Activated CD4-positive, alpha-beta T cell treated with anti-CD3 and anti-CD28 coated beads for 36 hours (primary cell): ENCODE data around the gene GJA10. TPM values are rescaled to one million over a fixed set of nuclear protein-coding genes. Genes with fewer than 3 reads are reported as not detected.

ENCODE experiments used
- ATAC-seq: fragments of 200-7000 bp; cut with Tn5 transposase; one replicate; pipeline ENCODE4 v1.10.0; 2021; ENCODE audit warnings: mild to moderate bottlenecking, moderate library complexity
- CTCF ChIA-PET: fragments of 350-600 bp; sonication (Branson Sonifier 250); formaldehyde crosslinking; loops from one replicate; lab custom pipeline; 2021; ENCODE audit warnings: antibody characterized with exemption; lab: Charles Lee
- POLR2A ChIA-PET: fragments of 350-600 bp; sonication (Branson Sonifier 250); formaldehyde crosslinking; loops from one replicate; lab custom pipeline; 2021; ENCODE audit warnings: antibody characterized with exemption, inconsistent platforms; lab: Charles Lee
- DNase-seq: peaks from one replicate; pipeline ENCODE4 v3.0.0-alpha.2; 2020
- H3K27ac Mint-ChIP-seq: one replicate; pipeline ENCODE4 v1.8.0; 2021; ENCODE audit warnings: mixed read lengths
- H3K27me3 Mint-ChIP-seq: one replicate; pipeline ENCODE4 v1.8.0; 2021; ENCODE audit warnings: mixed read lengths
- H3K36me3 Mint-ChIP-seq: one replicate; pipeline ENCODE4 v1.8.0; 2021; ENCODE audit warnings: low read depth, mixed read lengths
- H3K4me1 Mint-ChIP-seq: one replicate; pipeline ENCODE4 v1.8.0; 2021; ENCODE audit warnings: mixed read lengths
- H3K4me3 Mint-ChIP-seq: one replicate; pipeline ENCODE4 v1.8.0; 2021; ENCODE audit warnings: mild to moderate bottlenecking, moderate library complexity, mixed read lengths
- H3K9me3 Mint-ChIP-seq: one replicate; pipeline ENCODE4 v1.8.0; 2021; ENCODE audit warnings: low read depth, mixed read lengths
- intact Hi-C, 2 experiments: fragments of 100-400 bp; cut with DNase I in 1 of 2; cut with micrococcal nuclease in 1 of 2; formaldehyde crosslinking; loops; one replicate each; pipeline versions ENCODE4 v1.14.2 to v1.15.1; 2022 to 2024; cut with DNase I, micrococcal nuclease
- total RNA-seq, 2 experiments: library from RNA; stranded (reverse); gene quantifications; one replicate each; pipeline ENCODE4 v1.2.3, GENCODE V29; 2021

GJA10 gene
- total RNA-seq, 2 experiments from 2014 or later = not detected

- Mint-ChIP-seq H3K36me3 (peaks cover 2% of the 10 kb centered on the region), H3K4me1 (peaks cover 5% of the 10 kb centered on the region), H3K4me3 (no peak overlapping the region), H3K27ac (no peak overlapping the region), H3K27me3 (peaks cover 2% of the 10 kb centered on the region), H3K9me3 (peaks cover 9% of the 10 kb centered on the region)
- ChIA-PET POLR2A (no interaction called here), CTCF (no interaction called here)
- no peak for DNase-seq
- ATAC-seq = no peak
- intact Hi-C loops = no loop called here
These were observed 23.6 kb downstream of the GJA10 start for GRCh38 chr6:89917801-89918366.

GRCh38 chr6:89921197-89921596 is 26.9 kb downstream of the GJA10 start:
- intact Hi-C loops = no loop called here
- DNase-seq (no peak), ATAC-seq (no peak)
- Mint-ChIP-seq H3K27ac (no peak overlapping the region), H3K4me1 (peaks cover 3% of the 10 kb centered on the region), H3K4me3 (no peak overlapping the region), H3K27me3 (no peaks in the 10 kb centered on the region), H3K36me3 (peaks cover under 1% of the 10 kb centered on the region), H3K9me3 (peaks cover 7% of the 10 kb centered on the region)
- POLR2A ChIA-PET = no interaction called here
- CTCF ChIA-PET = no interaction called here

- ChIA-PET POLR2A (no interaction called here), CTCF (no interaction called here)
- no peak for DNase-seq
- H3K9me3 Mint-ChIP-seq = peaks cover 4% of the 10 kb centered on the region
- intact Hi-C loops = no loop called here
- H3K27me3 Mint-ChIP-seq = no peaks in the 10 kb centered on the region
- peak; percentile 32 for ATAC-seq
- peaks cover 6% of the 10 kb centered on the region for H3K4me1 Mint-ChIP-seq
- H3K36me3 Mint-ChIP-seq = no peaks in the 10 kb centered on the region
- H3K4me3 Mint-ChIP-seq = no peak overlapping the region
- no peak overlapping the region for H3K27ac Mint-ChIP-seq
These were observed 27.4 kb downstream of the GJA10 start for GRCh38 chr6:89921691-89922090.

- H3K27ac Mint-ChIP-seq = no peak overlapping the region
- no peaks in the 10 kb centered on the region for H3K27me3 Mint-ChIP-seq
- no peaks in the 10 kb centered on the region for H3K9me3 Mint-ChIP-seq
- H3K36me3 Mint-ChIP-seq = peaks cover 19% of the 10 kb centered on the region
- ATAC-seq = no peak
- H3K4me3 Mint-ChIP-seq = no peak overlapping the region
- intact Hi-C loops = no loop called here
- POLR2A ChIA-PET = interaction anchor here (0.6 kb wide), 1 partner anchor 49 kb away, joined by 3 read pairs; no protein-coding TSS in a partner anchor
- CTCF ChIA-PET = no interaction called here
- no peak for DNase-seq
- H3K4me1 Mint-ChIP-seq = peaks cover 31% of the 10 kb centered on the region
These were observed 30.0 kb downstream of the GJA10 start for GRCh38 chr6:89924231-89924630.

- no peaks in the 10 kb centered on the region for H3K27me3 Mint-ChIP-seq
- H3K27ac Mint-ChIP-seq = no peak overlapping the region
- ATAC-seq (peak; percentile 28), DNase-seq (no peak)
- ChIA-PET CTCF (no interaction called here), POLR2A (no interaction called here)
- peaks cover 45% of the 10 kb centered on the region for H3K4me1 Mint-ChIP-seq
- no peaks in the 10 kb centered on the region for H3K9me3 Mint-ChIP-seq
- intact Hi-C loops = loop anchor here in 1 of 2 experiments (1.0 kb wide), 1 partner anchor 28 kb away; no protein-coding TSS in a partner anchor
- H3K36me3 Mint-ChIP-seq = peaks cover 32% of the 10 kb centered on the region
- no peak overlapping the region for H3K4me3 Mint-ChIP-seq
These were observed 31.6 kb downstream of the GJA10 start for GRCh38 chr6:89925826-89926225.

- ATAC-seq = no peak
- intact Hi-C loops = no loop called here
- Mint-ChIP-seq H3K4me1 (peaks cover 55% of the 10 kb centered on the region), H3K27ac (no peak overlapping the region), H3K27me3 (no peaks in the 10 kb centered on the region), H3K36me3 (peaks cover 44% of the 10 kb centered on the region), H3K9me3 (no peaks in the 10 kb centered on the region), H3K4me3 (no peak overlapping the region)
- ChIA-PET CTCF (interaction anchor here (1.0 kb wide), 1 partner anchor 13 kb away, joined by 3 read pairs; no protein-coding TSS in a partner anchor), POLR2A (no interaction called here)
- DNase-seq = no peak
These were observed 33.0 kb downstream of the GJA10 start for GRCh38 chr6:89927264-89927663.

- peaks cover 56% of the 10 kb centered on the region for H3K4me1 Mint-ChIP-seq
- peaks cover 51% of the 10 kb centered on the region for H3K36me3 Mint-ChIP-seq
These were observed 33.7 kb downstream of the GJA10 start for GRCh38 chr6:89927791-89928550.

GRCh38 chr6:89928604-89929003 is 34.3 kb downstream of the GJA10 start:
- Mint-ChIP-seq H3K4me1 (peaks cover 60% of the 10 kb centered on the region), H3K27me3 (no peaks in the 10 kb centered on the region)

More at GRCh38 chr6:89927791-89928550, 33.7 kb downstream of the GJA10 start:
- H3K27me3 Mint-ChIP-seq = no peaks in the 10 kb centered on the region
- POLR2A ChIA-PET = no interaction called here
- CTCF ChIA-PET = interaction anchor here (1.0 kb wide), 1 partner anchor 13 kb away, joined by 3 read pairs; no protein-coding TSS in a partner anchor
- peak overlapping the region; percentile 71 for H3K27ac Mint-ChIP-seq
- intact Hi-C loops = no loop called here
- no peaks in the 10 kb centered on the region for H3K9me3 Mint-ChIP-seq
- no peak for ATAC-seq
- DNase-seq = no peak
- H3K4me3 Mint-ChIP-seq = no peak overlapping the region

GRCh38 chr6:89930789-89931188 is 36.5 kb downstream of the GJA10 start:
- POLR2A ChIA-PET = no interaction called here
- peaks cover 57% of the 10 kb centered on the region for H3K4me1 Mint-ChIP-seq
- no peak overlapping the region for H3K4me3 Mint-ChIP-seq
- no peaks in the 10 kb centered on the region for H3K27me3 Mint-ChIP-seq
- no peak for DNase-seq
- no peaks in the 10 kb centered on the region for H3K9me3 Mint-ChIP-seq
- intact Hi-C loops = no loop called here
- ATAC-seq = no peak
- H3K27ac Mint-ChIP-seq = peak overlapping the region; percentile 9
- CTCF ChIA-PET = interaction anchor here (1.6 kb wide), 1 partner anchor 9 kb away, joined by 10 read pairs; no protein-coding TSS in a partner anchor
- peaks cover 76% of the 10 kb centered on the region for H3K36me3 Mint-ChIP-seq

More at GRCh38 chr6:89928604-89929003, 34.3 kb downstream of the GJA10 start:
- DNase-seq (peak; percentile 74), ATAC-seq (peak; percentile 59)
- intact Hi-C loops = no loop called here
- Mint-ChIP-seq H3K4me3 (peak overlapping the region; percentile 14), H3K36me3 (peaks cover 57% of the 10 kb centered on the region), H3K9me3 (no peaks in the 10 kb centered on the region), H3K27ac (peak overlapping the region; percentile 71)
- ChIA-PET CTCF (interaction anchor here (1.0 kb wide), 1 partner anchor 12 kb away, joined by 3 read pairs; no protein-coding TSS in a partner anchor), POLR2A (no interaction called here)

GRCh38 chr6:89932245-89932802 is 38.1 kb downstream of the GJA10 start:
- Mint-ChIP-seq H3K9me3 (no peaks in the 10 kb centered on the region), H3K4me1 (peaks cover 48% of the 10 kb centered on the region), H3K4me3 (no peak overlapping the region), H3K27me3 (no peaks in the 10 kb centered on the region), H3K27ac (no peak overlapping the region), H3K36me3 (peaks cover 90% of the 10 kb centered on the region)
- DNase-seq = no peak
- CTCF ChIA-PET = interaction anchor here (1.6 kb wide), 1 partner anchor 8 kb away, joined by 10 read pairs; no protein-coding TSS in a partner anchor
- ATAC-seq = no peak
- intact Hi-C loops = no loop called here
- POLR2A ChIA-PET = no interaction called here

GRCh38 chr6:89934685-89935366 is 40.6 kb downstream of the GJA10 start:
- intact Hi-C loops = no loop called here
- peaks cover 87% of the 10 kb centered on the region for H3K36me3 Mint-ChIP-seq
- CTCF ChIA-PET = no interaction called here
- H3K9me3 Mint-ChIP-seq = no peaks in the 10 kb centered on the region
- DNase-seq (no peak), ATAC-seq (no peak)
- H3K27me3 Mint-ChIP-seq = no peaks in the 10 kb centered on the region
- POLR2A ChIA-PET = no interaction called here
- H3K4me1 Mint-ChIP-seq = peaks cover 34% of the 10 kb centered on the region
- no peak overlapping the region for H3K27ac Mint-ChIP-seq
- H3K4me3 Mint-ChIP-seq = no peak overlapping the region
